SJSA1 (cell line): ENCODE measurements around the gene NMUR2. TPM values are rescaled to one million over a fixed set of nuclear protein-coding genes. Genes with fewer than 3 reads are reported as not detected.

Source experiments
- DNase-seq, 2 experiments: peaks; one replicate each; pipeline ENCODE4 v3.0.0-alpha.2; 2015 to 2020; ENCODE audit warnings: low spot score in 2 of 2, low read depth in 1 of 2
- H3K27ac ChIP-seq: fragments of 250-450 bp; sonication (Bioruptor Pico); 2 replicates; pipeline ENCODE4 v1.5.1; 2020; ENCODE audit warnings: mild to moderate bottlenecking, moderate library complexity
- H3K27me3 ChIP-seq: fragments of 250-450 bp; sonication (Bioruptor Pico); replicated peaks from 2 replicates; pipeline ENCODE4 v1.5.1; 2020; ENCODE audit warnings: mild to moderate bottlenecking, moderate library complexity
- H3K36me3 ChIP-seq: fragments of 250-450 bp; sonication (Bioruptor Pico); 2 replicates; pipeline ENCODE4 v1.5.1; 2020; ENCODE audit warnings: mild to moderate bottlenecking
- H3K4me1 ChIP-seq: fragments of 250-450 bp; sonication (Bioruptor Pico); replicated peaks from 2 replicates; pipeline ENCODE4 v1.6.1; 2021; ENCODE audit warnings: mild to moderate bottlenecking
- H3K4me3 ChIP-seq: fragments of 250-450 bp; sonication (Bioruptor Pico); 2 replicates; pipeline ENCODE4 v1.5.1; 2020; ENCODE audit warnings: mild to moderate bottlenecking
- H3K9me3 ChIP-seq: fragments of 250-450 bp; sonication (Bioruptor Pico); replicated peaks from 2 replicates; pipeline ENCODE4 v1.5.1; 2020; ENCODE audit warnings: mild to moderate bottlenecking
- total RNA-seq: library from RNA; depleted of rRNA; stranded (reverse); fragments of >200 nt; shearing (Covaris generic); gene quantifications from 2 replicates; pipeline ENCODE4 v1.2.3, GENCODE V29; 2014; rRNA removed

Gene NMUR2, protein sequence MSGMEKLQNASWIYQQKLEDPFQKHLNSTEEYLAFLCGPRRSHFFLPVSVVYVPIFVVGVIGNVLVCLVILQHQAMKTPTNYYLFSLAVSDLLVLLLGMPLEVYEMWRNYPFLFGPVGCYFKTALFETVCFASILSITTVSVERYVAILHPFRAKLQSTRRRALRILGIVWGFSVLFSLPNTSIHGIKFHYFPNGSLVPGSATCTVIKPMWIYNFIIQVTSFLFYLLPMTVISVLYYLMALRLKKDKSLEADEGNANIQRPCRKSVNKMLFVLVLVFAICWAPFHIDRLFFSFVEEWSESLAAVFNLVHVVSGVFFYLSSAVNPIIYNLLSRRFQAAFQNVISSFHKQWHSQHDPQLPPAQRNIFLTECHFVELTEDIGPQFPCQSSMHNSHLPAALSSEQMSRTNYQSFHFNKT
- total RNA-seq: not detected in 2 replicates

- Histone ChIP-seq H3K4me1 (no peaks in the 10 kb centered on the region), H3K9me3 (no peaks in the 10 kb centered on the region), H3K27ac (no peak within 1 kb of the TSS), H3K4me3 (no peak within 1 kb of the TSS), H3K36me3 (no peaks in the 10 kb centered on the region), H3K27me3 (no peaks in the 10 kb centered on the region)
- no peak for DNase-seq
These were observed at the start of gene NMUR2 for GRCh38 chr5:152405145-152405544. Gene NMUR2, minus strand, starts transcription at chr5:152405279. Its CDS starts 166 bp downstream, at chr5:152405113.

DNA sequence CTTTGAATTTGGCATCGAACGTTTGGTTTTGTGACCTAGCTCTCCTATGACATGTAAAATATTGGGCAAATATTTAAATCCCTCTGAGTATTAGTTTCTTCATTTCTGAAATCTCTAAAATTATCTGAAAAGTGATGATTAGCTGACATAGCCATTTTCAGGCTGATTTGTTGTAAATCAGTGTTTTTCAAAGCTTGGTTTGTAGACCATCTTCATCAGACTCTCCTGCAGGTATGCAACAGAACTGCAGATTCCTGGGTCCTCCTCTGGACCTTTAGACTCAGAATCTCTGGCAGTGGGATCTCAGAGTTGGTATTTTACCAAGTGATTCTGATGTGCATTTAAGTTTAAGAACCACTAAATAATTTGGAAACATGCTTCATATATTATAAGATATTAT, 38.9 kb upstream of the NMUR2 start:
- Histone ChIP-seq H3K36me3 (no peaks in the 10 kb centered on the region), H3K9me3 (no peaks in the 10 kb centered on the region), H3K4me3 (no peak overlapping the region), H3K27me3 (no peaks in the 10 kb centered on the region), H3K4me1 (no peaks in the 10 kb centered on the region), H3K27ac (no peak overlapping the region)
- no peak for DNase-seq

- Histone ChIP-seq H3K4me3 (no peak overlapping the region), H3K27ac (no peak overlapping the region), H3K9me3 (no peaks in the 10 kb centered on the region), H3K36me3 (no peaks in the 10 kb centered on the region), H3K27me3 (no peaks in the 10 kb centered on the region), H3K4me1 (no peaks in the 10 kb centered on the region)
- DNase-seq: no peak
These were observed 34.7 kb upstream of the NMUR2 start for GRCh38 chr5:152439791-152440190.

DNA sequence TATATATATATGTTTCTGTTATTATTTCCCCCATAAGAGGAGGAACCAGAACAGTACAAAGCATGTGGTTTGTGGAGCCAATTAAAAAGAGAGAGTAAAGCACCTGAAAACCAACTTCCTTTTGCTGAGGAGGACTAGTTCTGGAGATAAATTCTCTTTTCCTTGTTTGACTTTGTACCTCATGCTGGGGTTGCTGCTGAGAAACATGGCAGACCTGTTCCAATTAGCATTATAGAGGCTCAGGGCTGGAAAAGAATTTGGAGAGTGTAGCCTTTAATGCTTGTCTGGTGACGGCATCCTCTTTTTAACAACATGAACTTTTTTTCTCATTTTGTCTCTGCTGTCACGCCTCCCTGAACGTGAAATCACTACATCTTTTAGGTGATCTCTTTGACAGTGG, 32.8 kb upstream of the NMUR2 start:
- Histone ChIP-seq H3K4me1 (no peaks in the 10 kb centered on the region), H3K9me3 (no peaks in the 10 kb centered on the region), H3K27me3 (no peaks in the 10 kb centered on the region), H3K27ac (no peak overlapping the region), H3K36me3 (no peaks in the 10 kb centered on the region), H3K4me3 (no peak overlapping the region)
- no peak for DNase-seq

GRCh38 chr5:152427721-152428120, 22.6 kb upstream of the NMUR2 start:
- no peaks in the 10 kb centered on the region for H3K9me3 ChIP-seq
- no peaks in the 10 kb centered on the region for H3K4me1 ChIP-seq
- no peak overlapping the region for H3K4me3 ChIP-seq
- no peak overlapping the region for H3K27ac ChIP-seq
- no peak for DNase-seq
- no peaks in the 10 kb centered on the region for H3K27me3 ChIP-seq
- no peaks in the 10 kb centered on the region for H3K36me3 ChIP-seq

- H3K4me1 ChIP-seq: no peaks in the 10 kb centered on the region
- no peak overlapping the region for H3K4me3 ChIP-seq
- no peaks in the 10 kb centered on the region for H3K9me3 ChIP-seq
- DNase-seq: no peak
- H3K27me3 ChIP-seq: no peaks in the 10 kb centered on the region
- no peaks in the 10 kb centered on the region for H3K36me3 ChIP-seq
- H3K27ac ChIP-seq: no peak overlapping the region
These were observed 20.0 kb upstream of the NMUR2 start for GRCh38 chr5:152425083-152425482.

- no peak for DNase-seq
- Histone ChIP-seq H3K4me3 (no peak overlapping the region), H3K4me1 (no peaks in the 10 kb centered on the region), H3K27ac (no peak overlapping the region), H3K27me3 (no peaks in the 10 kb centered on the region), H3K9me3 (no peaks in the 10 kb centered on the region), H3K36me3 (no peaks in the 10 kb centered on the region)
These were observed 19.4 kb upstream of the NMUR2 start for GRCh38 chr5:152424501-152424900.

- no peak overlapping the region for H3K27ac ChIP-seq
- H3K36me3 ChIP-seq: no peaks in the 10 kb centered on the region
- no peaks in the 10 kb centered on the region for H3K9me3 ChIP-seq
- H3K4me3 ChIP-seq: no peak overlapping the region
- no peaks in the 10 kb centered on the region for H3K4me1 ChIP-seq
- no peak for DNase-seq
- H3K27me3 ChIP-seq: no peaks in the 10 kb centered on the region
These were observed 17.0 kb upstream of the NMUR2 start for GRCh38 chr5:152422081-152422480.

GRCh38 chr5:152412129-152412528, 7.0 kb upstream of the NMUR2 start:
- H3K27me3 ChIP-seq: no peaks in the 10 kb centered on the region
- no peak overlapping the region for H3K27ac ChIP-seq
- H3K36me3 ChIP-seq: no peaks in the 10 kb centered on the region
- DNase-seq: no peak
- H3K4me3 ChIP-seq: no peak overlapping the region
- H3K9me3 ChIP-seq: no peaks in the 10 kb centered on the region
- H3K4me1 ChIP-seq: no peaks in the 10 kb centered on the region

- Histone ChIP-seq H3K4me1 (no peaks in the 10 kb centered on the region), H3K4me3 (no peak overlapping the region), H3K36me3 (no peaks in the 10 kb centered on the region), H3K9me3 (no peaks in the 10 kb centered on the region), H3K27ac (no peak overlapping the region), H3K27me3 (no peaks in the 10 kb centered on the region)
- no peak for DNase-seq
These were observed 1.0 kb upstream of the NMUR2 start for GRCh38 chr5:152406082-152406481.

DNA sequence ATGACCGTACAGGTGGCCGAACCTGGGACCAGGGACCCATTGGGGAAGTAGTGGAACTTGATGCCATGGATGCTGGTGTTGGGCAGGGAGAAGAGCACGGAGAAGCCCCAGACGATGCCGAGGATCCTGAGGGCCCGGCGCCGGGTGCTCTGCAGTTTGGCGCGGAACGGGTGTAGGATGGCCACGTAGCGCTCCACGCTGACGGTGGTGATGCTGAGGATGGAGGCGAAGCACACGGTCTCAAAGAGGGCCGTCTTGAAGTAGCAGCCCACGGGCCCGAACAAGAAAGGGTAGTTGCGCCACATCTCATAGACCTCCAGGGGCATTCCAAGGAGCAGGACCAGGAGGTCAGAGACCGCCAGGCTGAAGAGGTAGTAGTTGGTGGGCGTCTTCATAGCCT, 585 bp downstream of the NMUR2 start:
- Histone ChIP-seq H3K4me1 (no peaks in the 10 kb centered on the region), H3K27me3 (no peaks in the 10 kb centered on the region), H3K36me3 (no peaks in the 10 kb centered on the region), H3K9me3 (no peaks in the 10 kb centered on the region), H3K27ac (no peak overlapping the region), H3K4me3 (no peak overlapping the region)
- DNase-seq: no peak

- Histone ChIP-seq H3K4me3 (no peak overlapping the region), H3K9me3 (no peaks in the 10 kb centered on the region), H3K36me3 (no peaks in the 10 kb centered on the region), H3K27ac (no peak overlapping the region), H3K4me1 (no peaks in the 10 kb centered on the region), H3K27me3 (no peaks in the 10 kb centered on the region)
- DNase-seq: no peak
These were observed 2.0 kb downstream of the NMUR2 start for GRCh38 chr5:152403046-152403445.

- Histone ChIP-seq H3K27ac (no peak overlapping the region), H3K4me1 (no peaks in the 10 kb centered on the region), H3K9me3 (no peaks in the 10 kb centered on the region), H3K36me3 (no peaks in the 10 kb centered on the region), H3K27me3 (no peaks in the 10 kb centered on the region), H3K4me3 (no peak overlapping the region)
- DNase-seq: no peak
These were observed 4.2 kb downstream of the NMUR2 start for GRCh38 chr5:152400846-152401245.

DNA sequence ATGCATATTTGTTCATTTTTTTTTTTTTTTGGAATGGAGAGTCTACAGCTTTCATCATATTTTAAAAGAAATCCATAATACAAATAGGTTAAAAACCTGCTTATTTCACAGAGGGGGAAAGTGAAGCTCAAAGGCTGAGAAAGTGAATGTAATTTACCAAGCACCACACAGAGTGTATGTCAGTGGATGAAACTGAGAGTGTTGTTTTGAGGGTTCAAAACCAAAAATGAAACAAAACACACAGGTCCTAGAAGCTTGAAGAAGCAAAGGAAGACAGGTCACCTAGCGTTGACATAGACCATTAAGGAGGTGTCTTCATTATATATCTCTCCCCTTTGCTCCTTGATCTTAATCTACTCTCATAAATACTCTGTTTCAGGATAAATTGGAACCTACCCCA, 7.5 kb downstream of the NMUR2 start:
- H3K36me3 ChIP-seq: no peaks in the 10 kb centered on the region
- no peaks in the 10 kb centered on the region for H3K4me1 ChIP-seq
- H3K27ac ChIP-seq: no peak overlapping the region
- no peak for DNase-seq
- H3K27me3 ChIP-seq: no peaks in the 10 kb centered on the region
- H3K9me3 ChIP-seq: no peaks in the 10 kb centered on the region; the same call in 1 of the 2 replicates
- H3K4me3 ChIP-seq: no peak overlapping the region

- no peaks in the 10 kb centered on the region for H3K27me3 ChIP-seq
- DNase-seq: no peak
- no peaks in the 10 kb centered on the region; the same call in 1 of the 2 replicates for H3K9me3 ChIP-seq
- no peak overlapping the region for H3K27ac ChIP-seq
- no peaks in the 10 kb centered on the region for H3K36me3 ChIP-seq
- no peak overlapping the region for H3K4me3 ChIP-seq
- H3K4me1 ChIP-seq: no peaks in the 10 kb centered on the region
These were observed 11.6 kb downstream of the NMUR2 start for GRCh38 chr5:152393441-152393840.
